PFSK-1 (cell line): ENCODE data around the gene RNF19B.

ENCODE experiments used
- FOXP2 ChIP-seq: optimal IDR thresholded peaks from 2 replicates; pipeline ENCODE3; 2011; ENCODE audit warnings: borderline replicate concordance, control low read depth, inconsistent platforms; ENCODE audit not compliant: insufficient read depth; ENCODE audit errors: extremely low read length, extremely low read depth
- POLR2AphosphoS5 ChIP-seq: IDR thresholded peaks from 2 replicates; pipeline ENCODE4 v1.6.1; 2012; ENCODE audit warnings: low read depth, mild to moderate bottlenecking, control low read depth, low read length, moderate library complexity
- SIN3A ChIP-seq: IDR thresholded peaks from 2 replicates; pipeline ENCODE4 v1.6.1; 2012; ENCODE audit warnings: mild to moderate bottlenecking, low read length, moderate library complexity, borderline replicate concordance; ENCODE audit not compliant: insufficient read depth
- TAF1 ChIP-seq: IDR thresholded peaks from 2 replicates; pipeline ENCODE4 v1.6.1; 2012; ENCODE audit warnings: low read length, control low read depth, borderline replicate concordance; ENCODE audit not compliant: insufficient read depth
- TF ChIP-seq, protein P1 (sequence below), 2 experiments: IDR thresholded peaks; 2 replicates each; pipeline versions ENCODE4 v1.6.1 to v1.8.0; 2011 to 2012; ENCODE audit warnings: low read depth in 2 of 2, low read length in 2 of 2, control low read depth in 1 of 2, inconsistent platforms in 1 of 2, mild to moderate bottlenecking in 1 of 2, moderate library complexity in 1 of 2; ENCODE audit not compliant: insufficient read depth in 1 of 2

The RNF19B gene

DNA sequence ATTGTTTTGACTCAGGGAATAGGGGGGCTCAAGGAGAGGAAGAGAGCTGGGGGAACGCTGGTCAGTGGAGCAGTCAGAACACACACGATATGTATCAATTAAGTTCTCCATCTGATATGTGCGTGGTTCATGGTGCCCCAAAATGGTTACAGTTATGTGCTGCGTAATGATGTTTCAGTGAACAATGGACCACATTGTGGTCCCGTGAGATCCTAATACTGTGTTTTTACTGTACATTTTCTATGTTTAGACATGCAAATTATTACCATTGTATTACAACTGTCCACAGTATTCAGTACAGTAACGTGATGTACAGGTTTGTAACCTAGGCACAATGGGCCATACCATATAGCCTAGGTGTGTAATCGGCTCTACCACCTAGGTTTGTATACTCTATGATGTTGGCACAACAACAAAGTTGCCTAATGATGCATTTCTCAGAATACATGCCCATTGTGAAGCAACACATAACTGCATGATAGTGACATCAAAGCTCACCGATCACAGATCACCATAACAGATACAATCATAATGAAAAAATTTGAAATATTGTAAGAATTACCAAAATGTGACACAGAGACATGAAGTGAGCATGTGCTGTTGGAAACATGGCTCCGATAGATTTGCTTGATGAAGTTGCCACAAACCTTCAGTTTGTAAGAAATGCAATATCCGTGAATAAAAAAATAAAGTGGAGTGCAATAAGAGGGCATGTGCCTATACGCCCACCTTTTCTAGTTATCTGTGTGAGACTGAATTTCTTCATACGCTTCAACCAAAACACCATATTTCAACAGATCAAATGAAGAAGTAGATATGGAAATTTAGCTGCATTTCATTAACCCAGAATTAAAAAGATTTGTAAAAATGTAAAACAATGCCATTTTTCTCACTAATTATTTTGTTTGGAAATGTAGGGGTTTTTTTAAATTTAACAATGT, 48.6 kb downstream of the RNF19B start:
- no peak for TF ChIP-seq TAF1
- no peak for TF ChIP-seq SIN3A
- TF ChIP-seq FOXP2 = no peak
- TF ChIP-seq POLR2AphosphoS5 = no peak
- TF ChIP-seq, protein P1, sequence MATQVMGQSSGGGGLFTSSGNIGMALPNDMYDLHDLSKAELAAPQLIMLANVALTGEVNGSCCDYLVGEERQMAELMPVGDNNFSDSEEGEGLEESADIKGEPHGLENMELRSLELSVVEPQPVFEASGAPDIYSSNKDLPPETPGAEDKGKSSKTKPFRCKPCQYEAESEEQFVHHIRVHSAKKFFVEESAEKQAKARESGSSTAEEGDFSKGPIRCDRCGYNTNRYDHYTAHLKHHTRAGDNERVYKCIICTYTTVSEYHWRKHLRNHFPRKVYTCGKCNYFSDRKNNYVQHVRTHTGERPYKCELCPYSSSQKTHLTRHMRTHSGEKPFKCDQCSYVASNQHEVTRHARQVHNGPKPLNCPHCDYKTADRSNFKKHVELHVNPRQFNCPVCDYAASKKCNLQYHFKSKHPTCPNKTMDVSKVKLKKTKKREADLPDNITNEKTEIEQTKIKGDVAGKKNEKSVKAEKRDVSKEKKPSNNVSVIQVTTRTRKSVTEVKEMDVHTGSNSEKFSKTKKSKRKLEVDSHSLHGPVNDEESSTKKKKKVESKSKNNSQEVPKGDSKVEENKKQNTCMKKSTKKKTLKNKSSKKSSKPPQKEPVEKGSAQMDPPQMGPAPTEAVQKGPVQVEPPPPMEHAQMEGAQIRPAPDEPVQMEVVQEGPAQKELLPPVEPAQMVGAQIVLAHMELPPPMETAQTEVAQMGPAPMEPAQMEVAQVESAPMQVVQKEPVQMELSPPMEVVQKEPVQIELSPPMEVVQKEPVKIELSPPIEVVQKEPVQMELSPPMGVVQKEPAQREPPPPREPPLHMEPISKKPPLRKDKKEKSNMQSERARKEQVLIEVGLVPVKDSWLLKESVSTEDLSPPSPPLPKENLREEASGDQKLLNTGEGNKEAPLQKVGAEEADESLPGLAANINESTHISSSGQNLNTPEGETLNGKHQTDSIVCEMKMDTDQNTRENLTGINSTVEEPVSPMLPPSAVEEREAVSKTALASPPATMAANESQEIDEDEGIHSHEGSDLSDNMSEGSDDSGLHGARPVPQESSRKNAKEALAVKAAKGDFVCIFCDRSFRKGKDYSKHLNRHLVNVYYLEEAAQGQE (IDR thresholded peaks at IDR 0.05; ENCODE audit: insufficient read depth in 1 of 2, low read depth in 2 of 2, low read length in 2 of 2) = no peak

DNA sequence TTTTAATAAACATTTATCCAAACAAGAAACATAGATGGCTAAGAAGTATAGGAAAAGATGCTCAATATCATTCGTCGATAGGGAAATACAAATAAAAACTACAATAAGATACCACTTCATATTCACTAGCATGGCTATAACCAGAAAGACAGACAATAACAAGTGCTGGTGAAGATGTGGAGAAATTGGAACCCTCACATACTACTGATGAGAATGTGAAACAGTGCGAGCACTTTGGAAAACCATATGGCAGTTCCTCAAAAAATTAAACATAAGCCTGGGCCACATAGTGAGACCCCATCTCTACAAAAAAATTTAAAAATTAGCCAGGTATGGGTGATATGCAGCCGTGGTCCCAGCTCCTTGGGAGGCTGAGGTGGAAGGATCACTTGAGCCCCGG, 54.3 kb downstream of the RNF19B start:
- TF ChIP-seq FOXP2 (no peak), TAF1 (no peak), POLR2AphosphoS5 (no peak), SIN3A (no peak)
- TF ChIP-seq, protein P1 (IDR thresholded peaks at IDR 0.05; ENCODE audit: insufficient read depth in 1 of 2, low read depth in 2 of 2, low read length in 2 of 2) = no peak

DNA sequence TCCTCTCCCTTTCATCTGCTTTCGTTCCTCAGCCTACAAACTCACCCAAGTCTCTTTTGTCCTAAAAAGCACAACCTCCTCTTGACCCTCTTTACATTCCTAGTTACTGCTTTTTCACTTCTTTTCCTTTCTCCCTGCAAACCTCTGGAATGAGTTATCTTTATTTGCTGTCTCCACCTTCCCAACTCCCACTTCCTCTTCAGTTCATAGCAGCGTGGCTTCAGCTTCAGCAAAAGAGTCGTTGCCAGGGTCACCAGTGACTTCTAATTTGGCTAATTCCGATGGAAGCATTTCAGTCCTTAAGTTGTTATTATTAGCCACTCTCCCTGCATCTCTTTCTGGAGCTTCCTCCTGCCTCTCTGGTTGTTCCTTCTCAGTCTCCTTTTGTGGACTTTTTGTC, 57.2 kb downstream of the RNF19B start:
- no peak for TF ChIP-seq SIN3A
- TF ChIP-seq, protein P1 (IDR thresholded peaks at IDR 0.05; ENCODE audit: insufficient read depth in 1 of 2, low read depth in 2 of 2, low read length in 2 of 2) = 0 out of 4 replicates have a peak, but pooled peaks of 1 of the 2 experiments have one; percentile 23

DNA sequence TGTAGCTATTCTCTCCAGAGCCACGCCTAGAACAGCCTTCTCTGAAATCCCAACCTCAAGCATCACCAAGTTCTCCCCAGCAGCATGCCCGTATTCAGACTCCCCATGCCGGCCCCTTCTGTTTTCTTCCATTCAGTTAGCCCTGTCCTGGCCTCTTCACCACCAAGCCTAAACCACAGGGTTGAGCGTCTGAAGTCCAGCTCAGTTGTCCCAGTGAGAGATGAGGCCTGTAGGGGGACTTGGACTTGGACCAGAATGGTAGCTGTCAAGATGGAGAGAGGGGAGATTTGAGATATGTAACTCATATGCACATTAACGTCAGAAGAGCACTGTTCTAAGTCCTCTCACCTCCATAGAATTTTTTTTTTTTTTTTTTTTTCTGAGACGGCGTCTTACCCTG, 58.0 kb downstream of the RNF19B start:
- TF ChIP-seq POLR2AphosphoS5 (no peak), FOXP2 (no peak), TAF1 (no peak), SIN3A (no peak)
- TF ChIP-seq, protein P1 (IDR thresholded peaks at IDR 0.05; ENCODE audit: insufficient read depth in 1 of 2, low read depth in 2 of 2, low read length in 2 of 2) = no peak

DNA sequence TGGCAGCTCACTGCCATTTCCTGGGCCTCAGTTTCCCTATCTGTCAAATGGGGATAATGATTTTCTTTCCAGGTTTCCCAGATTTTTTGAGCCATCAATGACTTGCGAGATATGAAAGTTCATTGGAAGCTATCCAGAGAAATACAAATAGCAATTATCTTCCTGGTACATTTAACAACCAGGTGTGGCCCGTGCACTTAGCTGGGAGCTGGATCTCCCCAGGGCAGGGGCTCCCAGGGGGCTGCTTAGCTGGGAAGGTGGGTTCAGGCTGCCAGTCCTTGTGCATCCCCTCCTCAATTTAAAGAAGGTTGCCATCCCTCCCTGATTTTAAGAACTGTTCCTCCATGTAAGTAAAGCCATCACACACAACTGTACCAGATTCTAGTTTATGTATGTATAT, 59.8 kb downstream of the RNF19B start:
- TF ChIP-seq, protein P1 (IDR thresholded peaks at IDR 0.05; ENCODE audit: insufficient read depth in 1 of 2, low read depth in 2 of 2, low read length in 2 of 2) = no peak
- TF ChIP-seq TAF1 (no peak), SIN3A (no peak)
